ENCODE measurements around the gene MDC1. TPM values are rescaled to one million over a fixed set of nuclear protein-coding genes. Genes with fewer than 3 reads are reported as not detected.
A peak's percentile ranks its signal among the peaks of the same experiment; 100 is the strongest.

MDC1 gene
- total and polyA plus RNA-seq, 2 of the 13 experiments (the other 11 are each of a cell fraction or from before 2014, with no cell fraction given) = 8.4 to 14.0 TPM

GRCh38 chr6:30672445-30673253 lies 44.4 kb downstream of the MDC1 start, which contains the start of gene DHX16 (continued):
- TF ChIP-seq SMAD1 (CRISPR knock-in tag; IDR thresholded peaks at IDR 0.05; ENCODE audit: borderline replicate concordance, low read depth) (no peak), NONO (IDR thresholded peaks at IDR 0.05) (no peak), NONO (CRISPR knock-in tag; conservative IDR thresholded peaks at IDR 0.05) (peak; percentile 89), ETV5 (CRISPR knock-in tag; IDR thresholded peaks at IDR 0.05; ENCODE audit: borderline replicate concordance) (peak; percentile 85; the same call in 1 of the 2 replicates), ZNF549 (CRISPR knock-in tag; IDR thresholded peaks at IDR 0.05) (no peak), ESRRA (CRISPR knock-in tag; IDR thresholded peaks at IDR 0.05; ENCODE audit: low read depth) (no peak), RNF2 (conservative IDR thresholded peaks at IDR 0.05; ENCODE audit: low read depth) (no peak), MAFF (IDR thresholded peaks at IDR 0.05; ENCODE audit: low read depth, low read length) (peak; percentile 33; the same call in 1 of the 2 replicates), ZNF263 (CRISPR knock-in tag; IDR thresholded peaks at IDR 0.05) (no peak; the same call in 1 of the 2 replicates), POLR2G (IDR thresholded peaks at IDR 0.05; ENCODE audit: low read depth, low read length) (peak; percentile 89), MTERF4 (CRISPR knock-in tag; IDR thresholded peaks at IDR 0.05) (no peak), TP53 (CRISPR knock-in tag; conservative IDR thresholded peaks at IDR 0.05) (no peak; the same call in 1 of the 2 replicates), GABPB1 (CRISPR knock-in tag; IDR thresholded peaks at IDR 0.05) (peak; percentile 96), ZHX1 (CRISPR knock-in tag; IDR thresholded peaks at IDR 0.05; ENCODE audit: low read depth) (no peak), E2F2 (CRISPR knock-in tag; IDR thresholded peaks at IDR 0.05; ENCODE audit: borderline replicate concordance) (no peak), STAG1 (CRISPR knock-in tag; IDR thresholded peaks at IDR 0.05) (peak; percentile 84), EHMT2 (IDR thresholded peaks at IDR 0.05; ENCODE audit: borderline replicate concordance, low read depth, low read length) (no peak), KLF9 (CRISPR knock-in tag; IDR thresholded peaks at IDR 0.05; ENCODE audit: low read depth) (peak; percentile 92; the same call in 1 of the 2 replicates), ZBTB8A (CRISPR knock-in tag; IDR thresholded peaks at IDR 0.05; ENCODE audit: borderline replicate concordance, low read depth) (no peak)
- TF ChIP-seq, protein P1, sequence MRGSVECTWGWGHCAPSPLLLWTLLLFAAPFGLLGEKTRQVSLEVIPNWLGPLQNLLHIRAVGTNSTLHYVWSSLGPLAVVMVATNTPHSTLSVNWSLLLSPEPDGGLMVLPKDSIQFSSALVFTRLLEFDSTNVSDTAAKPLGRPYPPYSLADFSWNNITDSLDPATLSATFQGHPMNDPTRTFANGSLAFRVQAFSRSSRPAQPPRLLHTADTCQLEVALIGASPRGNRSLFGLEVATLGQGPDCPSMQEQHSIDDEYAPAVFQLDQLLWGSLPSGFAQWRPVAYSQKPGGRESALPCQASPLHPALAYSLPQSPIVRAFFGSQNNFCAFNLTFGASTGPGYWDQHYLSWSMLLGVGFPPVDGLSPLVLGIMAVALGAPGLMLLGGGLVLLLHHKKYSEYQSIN (CRISPR knock-in tag; IDR thresholded peaks at IDR 0.05; ENCODE audit: borderline replicate concordance) = no peak
- TF ChIP-seq, protein P2, sequence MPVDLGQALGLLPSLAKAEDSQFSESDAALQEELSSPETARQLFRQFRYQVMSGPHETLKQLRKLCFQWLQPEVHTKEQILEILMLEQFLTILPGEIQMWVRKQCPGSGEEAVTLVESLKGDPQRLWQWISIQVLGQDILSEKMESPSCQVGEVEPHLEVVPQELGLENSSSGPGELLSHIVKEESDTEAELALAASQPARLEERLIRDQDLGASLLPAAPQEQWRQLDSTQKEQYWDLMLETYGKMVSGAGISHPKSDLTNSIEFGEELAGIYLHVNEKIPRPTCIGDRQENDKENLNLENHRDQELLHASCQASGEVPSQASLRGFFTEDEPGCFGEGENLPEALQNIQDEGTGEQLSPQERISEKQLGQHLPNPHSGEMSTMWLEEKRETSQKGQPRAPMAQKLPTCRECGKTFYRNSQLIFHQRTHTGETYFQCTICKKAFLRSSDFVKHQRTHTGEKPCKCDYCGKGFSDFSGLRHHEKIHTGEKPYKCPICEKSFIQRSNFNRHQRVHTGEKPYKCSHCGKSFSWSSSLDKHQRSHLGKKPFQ (CRISPR knock-in tag; IDR thresholded peaks at IDR 0.05; ENCODE audit: insufficient replicate concordance) = peak; percentile 49

Measured in HepG2 (cell line).